K562 (cell line): ENCODE measurements around the gene SHROOM3. TPM values are rescaled to one million over a fixed set of nuclear protein-coding genes. Genes with fewer than 3 reads are reported as not detected.

Experiments used
- ATAC-seq: fragments of 200-7000 bp; cut with Tn5 transposase; 3 replicates; pipeline ENCODE4 v1.9.1; 2020; ENCODE audit warnings: moderate library complexity
- BruUV-seq: library from RNA; stranded (reverse); fragments of 400-500 nt; replicated peaks from 2 replicates; lab custom pipeline; 2021; lab: Mats Ljungman, UMichigan
- CTCF ChIA-PET: fragments of 300-600 bp; formaldehyde crosslinking; extraction: SDS; loops from one replicate; lab custom pipeline; 2021; ENCODE audit warnings: low intra/inter-chr PET ratio; lab: Yijun Ruan, JAX
- POLR2A ChIA-PET: fragments of 300-600, 350-650 bp; sonication (Branson Sonifier 250); formaldehyde crosslinking; extraction: SDS; loops from one replicate; lab custom pipeline; 2021; ENCODE audit warnings: antibody characterized with exemption, inconsistent platforms; lab: Yijun Ruan, JAX
- DNase-seq, 4 experiments: peaks; one replicate each; pipeline versions ENCODE4 v3.0.0 to v3.0.0-alpha.2; 2011 to 2018; ENCODE audit warnings: low spot score in 3 of 4, mixed read lengths in 3 of 4; ENCODE audit errors: extremely low read depth in 1 of 4
- FAIRE-seq: peaks from 2 replicates; lab custom pipeline; 2011; peaks lifted over from hg19 to GRCh38; lab: Jason Lieb, UNC
- H2AFZ ChIP-seq: 2 replicates; pipeline ENCODE4 v1.6.0; 2011; ENCODE audit warnings: low read depth, low read length, control low read depth, inconsistent platforms
- H3K27ac ChIP-seq: fragments of 200-600 bp; 3 replicates; pipeline ENCODE4 v1.8.0; 2011; ENCODE audit warnings: low read depth, mild to moderate bottlenecking, control low read depth, inconsistent platforms, low read length, moderate library complexity, mixed read lengths; ENCODE audit errors: extremely low read depth
- H3K27me3 ChIP-seq, 2 experiments: fragments of 300-600 bp in 1 of 2; 2 replicates in 1 of 2; 3 replicates in 1 of 2; pipeline versions ENCODE4 v1.6.0 to v1.8.0; 2011; ENCODE audit warnings: inconsistent platforms in 2 of 2, low read length in 2 of 2, mild to moderate bottlenecking in 1 of 2, mixed read lengths in 1 of 2, moderate library complexity in 1 of 2; ENCODE audit not compliant: control insufficient read depth in 2 of 2, insufficient read depth in 2 of 2
- H3K36me3 ChIP-seq: fragments of 300-600 bp; 3 replicates; pipeline ENCODE4 v1.8.0; 2011; ENCODE audit warnings: mild to moderate bottlenecking, low read length, inconsistent platforms; ENCODE audit not compliant: control insufficient read depth, insufficient read depth
- H3K4me1 ChIP-seq, 2 experiments: fragments of 200-600 bp in 1 of 2; replicated peaks in 1 of 2; 2 replicates in 1 of 2; 3 replicates in 1 of 2; pipeline versions ENCODE4 v1.5.1 to v1.8.0; 2011; ENCODE audit warnings: inconsistent platforms in 2 of 2, low read length in 2 of 2, mild to moderate bottlenecking in 1 of 2, mixed read lengths in 1 of 2, moderate library complexity in 1 of 2; ENCODE audit not compliant: control insufficient read depth in 2 of 2, insufficient read depth in 2 of 2
- H3K4me2 ChIP-seq: 2 replicates; pipeline ENCODE4 v1.6.1; 2011; ENCODE audit warnings: low read length, control low read depth, inconsistent platforms, mixed read lengths; ENCODE audit not compliant: insufficient read depth
- H3K4me3 ChIP-seq: fragments of 200-600 bp; sonication (generic), shearing (Covaris generic); 2 replicates; pipeline ENCODE4 v1.5.1; 2016; ENCODE audit warnings: control low read depth, inconsistent platforms
- H3K79me2 ChIP-seq: fragments of 200-600 bp; 3 replicates; pipeline ENCODE4 v1.8.0; 2011; ENCODE audit warnings: low read length, inconsistent platforms; ENCODE audit not compliant: control insufficient read depth, insufficient read depth
- H3K9ac ChIP-seq, 2 experiments: 2 replicates each; pipeline versions ENCODE4 v1.6.0 to v1.6.1; 2011; ENCODE audit warnings: low read depth in 2 of 2, low read length in 2 of 2, control low read depth in 1 of 2, inconsistent platforms in 1 of 2, mild to moderate bottlenecking in 1 of 2, mixed read lengths in 1 of 2; ENCODE audit not compliant: insufficient read depth in 1 of 2
- H3K9me1 ChIP-seq: one replicate; pipeline ENCODE4 v1.6.0; 2011; ENCODE audit warnings: inconsistent platforms, mild to moderate bottlenecking, low read length, moderate library complexity; ENCODE audit not compliant: control insufficient read depth, insufficient read depth
- H3K9me3 ChIP-seq: replicated peaks from 2 replicates; pipeline ENCODE4 v1.5.1; 2011; ENCODE audit warnings: low read depth, low read length, inconsistent platforms; ENCODE audit not compliant: control insufficient read depth, insufficient read depth
- H4K20me1 ChIP-seq: replicated peaks from 2 replicates; pipeline ENCODE4 v1.6.1; 2011; ENCODE audit warnings: low read length, inconsistent platforms, mixed read lengths; ENCODE audit not compliant: control insufficient read depth, insufficient read depth
- MBD2 ChIP-seq: sonication (generic); IDR thresholded peaks from 2 replicates; pipeline ENCODE4 v1.6.1; 2016; ENCODE audit warnings: low read depth, borderline replicate concordance
- SRSF3 ChIP-seq: fragments of 200-400 bp; formaldehyde crosslinking; IDR thresholded peaks from 2 replicates; pipeline ENCODE4 v1.6.1; 2016; ENCODE audit warnings: mild to moderate bottlenecking, low read length, moderate library complexity; ENCODE audit not compliant: insufficient read depth
- ZNF830 ChIP-seq: fragments of 250-450 bp; sonication (Bioruptor Pico); IDR thresholded peaks from 2 replicates; pipeline ENCODE4 v1.5.0; 2021; ENCODE audit warnings: mild to moderate bottlenecking
- WGBS: fragments of 100-300 bp; shearing (Covaris generic); methylation state at CpG from one replicate; pipeline ENCODE4 v1.1.6; 2016; ENCODE audit warnings: low coverage, mixed read lengths; ENCODE audit not compliant: insufficient coverage; ENCODE audit errors: missing lambda C conversion rate; 5-methylcytosine and 5-hydroxymethylcytosine counted together
- in situ Hi-C: fragments of 300-500 bp; cut with MboI; formaldehyde crosslinking; loops from 4 replicates; pipeline ENCODE4 v1.15.0; 2018; ENCODE audit warnings: inconsistent platforms, mixed read lengths
- intact Hi-C: fragments of 100-400 bp; cut with micrococcal nuclease; formaldehyde crosslinking; loops from 2 replicates; pipeline ENCODE4 v1.14.2; 2022
- polyA plus RNA-seq, 8 experiments: library from polyadenylated mRNA; depleted of rRNA in 4 of 8; stranded (reverse) in 5 of 8; unstranded in 3 of 8; fragments of >200 nt; fragmentation: Nextera tagmentation in 2 of 8; fragmentation: Illumina TruSeq in 1 of 8; extraction: Ambion mirVana in 2 of 8; extraction: Trizol in 1 of 8; gene quantifications; 2 replicates each; pipeline versions ENCODE4 v1.2.1 to v1.2.3, GENCODE V29; 2011 to 2014; ENCODE audit warnings: inconsistent platforms in 1 of 8, missing spikeins in 1 of 8
- total RNA-seq, 7 experiments: library from RNA; depleted of rRNA in 6 of 7; stranded (reverse); fragments of >200 nt in 6 of 7; fragmentation: Illumina TruSeq in 2 of 7; extraction: Trizol in 2 of 7; gene quantifications; 2 replicates each; pipeline versions ENCODE4 v1.2.1 to v1.2.3, GENCODE V29; 2011 to 2021; ENCODE audit warnings: low replicate concordance in 1 of 7
- TF ChIP-seq, protein P1 (sequence below): sonication (generic); formaldehyde crosslinking; IDR thresholded peaks from 2 replicates; pipeline ENCODE4 v1.8.1; 2022; ENCODE audit warnings: missing genetic modification reagents

The SHROOM3 gene
- total and polyA plus RNA-seq, 9 of the 15 experiments (the other 6 are each of a cell fraction or from before 2014, with no cell fraction given), result 0.01 to 0.07 TPM; not detected in 7

DNA sequence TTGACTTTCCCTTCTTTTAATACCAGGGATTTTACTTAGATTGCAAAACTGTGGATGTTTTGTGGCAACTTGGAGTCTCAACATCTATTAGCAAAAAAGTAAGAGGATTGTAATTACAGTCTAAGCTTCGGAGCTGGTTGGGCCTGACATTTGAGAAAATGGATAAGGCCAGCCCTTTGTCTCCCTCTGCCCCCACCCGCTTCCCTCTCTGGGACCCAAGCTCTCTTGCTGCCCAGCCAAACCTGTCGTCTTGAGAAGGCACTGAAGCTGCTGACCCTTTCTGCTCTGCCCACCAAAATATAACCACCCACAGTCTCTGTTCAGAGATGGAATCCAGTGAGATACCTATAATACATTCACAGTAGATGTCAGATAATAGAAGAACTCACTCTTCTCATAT is 49.6 kb downstream of the SHROOM3 start (continued):
- TF ChIP-seq, protein P1, sequence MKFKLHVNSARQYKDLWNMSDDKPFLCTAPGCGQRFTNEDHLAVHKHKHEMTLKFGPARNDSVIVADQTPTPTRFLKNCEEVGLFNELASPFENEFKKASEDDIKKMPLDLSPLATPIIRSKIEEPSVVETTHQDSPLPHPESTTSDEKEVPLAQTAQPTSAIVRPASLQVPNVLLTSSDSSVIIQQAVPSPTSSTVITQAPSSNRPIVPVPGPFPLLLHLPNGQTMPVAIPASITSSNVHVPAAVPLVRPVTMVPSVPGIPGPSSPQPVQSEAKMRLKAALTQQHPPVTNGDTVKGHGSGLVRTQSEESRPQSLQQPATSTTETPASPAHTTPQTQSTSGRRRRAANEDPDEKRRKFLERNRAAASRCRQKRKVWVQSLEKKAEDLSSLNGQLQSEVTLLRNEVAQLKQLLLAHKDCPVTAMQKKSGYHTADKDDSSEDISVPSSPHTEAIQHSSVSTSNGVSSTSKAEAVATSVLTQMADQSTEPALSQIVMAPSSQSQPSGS (CRISPR knock-in tag), result no peak
- TF ChIP-seq ZNF830 (CRISPR knock-in tag) (no peak), MBD2 (no peak)

DNA sequence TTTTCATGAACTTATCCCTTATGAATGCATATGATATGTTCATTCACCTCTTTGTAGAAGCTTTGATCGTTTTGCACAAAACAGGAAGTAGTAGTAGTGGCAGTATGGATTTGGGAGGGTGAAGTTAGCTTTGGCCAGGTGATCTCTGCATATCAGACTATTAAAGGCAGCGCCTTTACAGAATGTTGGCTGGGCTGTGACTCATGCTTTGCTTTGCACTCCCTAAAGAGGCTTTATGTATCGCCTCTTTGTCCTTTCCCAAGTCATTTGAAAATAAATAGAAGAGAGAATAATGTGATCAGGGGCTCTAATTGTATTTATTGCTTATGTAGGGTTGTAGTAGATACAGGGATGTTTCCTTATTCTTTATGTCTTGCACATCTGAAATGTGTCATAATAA is 50.4 kb downstream of the SHROOM3 start:
- no peaks in the 10 kb centered on the region for H3K36me3 ChIP-seq
- no peaks in the 10 kb centered on the region for H3K9me1 ChIP-seq
- in situ Hi-C loops (no loop called here), intact Hi-C loops (no loop called here)
- no peak overlapping the region for H3K4me3 ChIP-seq
- WGBS, result 0% methylated on average over 3 of the region's 3 CpGs
- DNase-seq (no peak), ATAC-seq (no peak), FAIRE-seq (no peak)
- no peak overlapping the region for H3K9ac ChIP-seq
- H3K9me3 ChIP-seq, result no peaks in the 10 kb centered on the region
- CTCF ChIA-PET, result no interaction called here
- no peak for TF ChIP-seq SRSF3
- H3K79me2 ChIP-seq, result no peaks in the 10 kb centered on the region
- no peak overlapping the region for H3K4me2 ChIP-seq
- no peaks in the 10 kb centered on the region for H4K20me1 ChIP-seq
- no TSS peak for BruUV-seq
- POLR2A ChIA-PET, result no interaction called here
- no peaks in the 10 kb centered on the region for H3K4me1 ChIP-seq
- no peaks in the 10 kb centered on the region for H3K27me3 ChIP-seq
- H2AFZ ChIP-seq, result no peak overlapping the region
- no peak overlapping the region for H3K27ac ChIP-seq
